GM12878 (cell line): Measurements from ENCODE around the gene SMARCC2. TPM values are rescaled to one million over a fixed set of nuclear protein-coding genes. Genes with fewer than 3 reads are reported as not detected.

Experiments used
- CHD1 ChIP-seq: IDR thresholded peaks from 2 replicates; pipeline ENCODE4 v1.6.1; 2012; ENCODE audit warnings: low read depth, low read length, improper control_type of control experiment
- E2F8 ChIP-seq: fragments of 450-650 bp; IDR thresholded peaks from 2 replicates; pipeline ENCODE4 v1.6.1; 2018; ENCODE audit warnings: mild to moderate bottlenecking, low read depth, moderate library complexity; ENCODE audit not compliant: partially characterized antibody
- KAT2A ChIP-seq: conservative IDR thresholded peaks from 2 replicates; pipeline ENCODE4 v1.6.1; 2011; ENCODE audit warnings: low read depth, low read length; ENCODE audit not compliant: control insufficient read depth
- MAX ChIP-seq: IDR thresholded peaks from 2 replicates; pipeline ENCODE4 v1.6.1; 2012; ENCODE audit warnings: low read depth, low read length, improper control_type of control experiment
- MXI1 ChIP-seq: fragments of 150-350 bp; IDR thresholded peaks from 2 replicates; pipeline ENCODE4 v1.6.1; 2011; ENCODE audit warnings: low read depth, mild to moderate bottlenecking, inconsistent platforms, low read length, improper control_type of control experiment
- NFYA ChIP-seq: IDR thresholded peaks from 2 replicates; pipeline ENCODE4 v1.6.1; 2011; ENCODE audit warnings: low read depth, mild to moderate bottlenecking, low read length, improper control_type of control experiment, borderline replicate concordance
- PAX8 ChIP-seq: fragments of 450-650 bp; IDR thresholded peaks from 2 replicates; pipeline ENCODE4 v1.6.1; 2017; ENCODE audit warnings: mild to moderate bottlenecking, moderate library complexity
- RAD21 ChIP-seq: IDR thresholded peaks from 2 replicates; pipeline ENCODE4 v1.6.1; 2011; ENCODE audit warnings: mild to moderate bottlenecking, low read depth, low read length, moderate library complexity; ENCODE audit not compliant: insufficient read depth
- REST ChIP-seq: IDR thresholded peaks from 2 replicates; pipeline ENCODE4 v1.6.1; 2012; ENCODE audit warnings: mild to moderate bottlenecking, low read depth, low read length
- RFX5 ChIP-seq: IDR thresholded peaks from 2 replicates; pipeline ENCODE4 v1.6.1; 2011; ENCODE audit warnings: low read depth, low read length, improper control_type of control experiment
- YY1 ChIP-seq: IDR thresholded peaks from 2 replicates; pipeline ENCODE4 v1.6.1; 2011; ENCODE audit warnings: low read depth, mild to moderate bottlenecking, low read length
- ZNF687 ChIP-seq: fragments of 450-650 bp; IDR thresholded peaks from 2 replicates; pipeline ENCODE4 v1.6.1; 2017; ENCODE audit warnings: mild to moderate bottlenecking, moderate library complexity
- polyA plus RNA-seq, 11 experiments: library from polyadenylated mRNA; depleted of rRNA in 4 of 11; unstranded in 6 of 11; stranded (reverse) in 5 of 11; fragments of >200 nt; fragmentation: Nextera tagmentation in 4 of 11; fragmentation: Illumina TruSeq in 1 of 11; extraction: Ambion mirVana in 4 of 11; extraction: Trizol in 1 of 11; gene quantifications; 1 replicate in 1 of 11; 2 replicates in 10 of 11; pipeline versions ENCODE4 v1.2.1 to v1.2.3, GENCODE V29; 2011 to 2016; ENCODE audit warnings: inconsistent platforms in 2 of 11, missing spikeins in 2 of 11, low read depth in 1 of 11
- total RNA-seq, 4 experiments: library from RNA; depleted of rRNA in 3 of 4; stranded (reverse); fragments of >200 nt in 3 of 4; fragmentation: Illumina TruSeq in 1 of 4; extraction: Trizol in 1 of 4; gene quantifications; 2 replicates each; pipeline versions ENCODE4 v1.2.1 to v1.2.3, GENCODE V29; 2013 to 2021
- TF ChIP-seq, protein P1 (sequence below): IDR thresholded peaks from 2 replicates; pipeline ENCODE4 v1.6.1; 2011; ENCODE audit warnings: borderline replicate concordance, low read depth, mild to moderate bottlenecking, moderate library complexity, low read length; ENCODE audit not compliant: insufficient read depth, poor library complexity, severe bottlenecking
- TF ChIP-seq, protein P2 (sequence below): fragments of 450-650 bp; IDR thresholded peaks from 2 replicates; pipeline ENCODE4 v1.6.1; 2017; ENCODE audit warnings: mild to moderate bottlenecking, low read depth, inconsistent platforms; ENCODE audit not compliant: poor library complexity, severe bottlenecking

Gene SMARCC2
- total and polyA plus RNA-seq, 10 of the 15 experiments (the other 5 are each of a cell fraction or from before 2014, with no cell fraction given) = 13.6 to 71.2 (median 42.3) TPM

- TF ChIP-seq REST = no peak
- TF ChIP-seq ZNF687 = no peak
- peak; percentile 86 for TF ChIP-seq MXI1
- no peak; the same call in 1 of the 2 replicates for TF ChIP-seq NFYA
- TF ChIP-seq RFX5 = peak; percentile 86
- TF ChIP-seq CHD1 = no peak; the same call in 1 of the 2 replicates
- no peak; the same call in 1 of the 2 replicates for TF ChIP-seq MAX
- TF ChIP-seq RAD21 = peak; percentile 49; the same call in 1 of the 2 replicates
- no peak for TF ChIP-seq PAX8
- TF ChIP-seq, protein P1, sequence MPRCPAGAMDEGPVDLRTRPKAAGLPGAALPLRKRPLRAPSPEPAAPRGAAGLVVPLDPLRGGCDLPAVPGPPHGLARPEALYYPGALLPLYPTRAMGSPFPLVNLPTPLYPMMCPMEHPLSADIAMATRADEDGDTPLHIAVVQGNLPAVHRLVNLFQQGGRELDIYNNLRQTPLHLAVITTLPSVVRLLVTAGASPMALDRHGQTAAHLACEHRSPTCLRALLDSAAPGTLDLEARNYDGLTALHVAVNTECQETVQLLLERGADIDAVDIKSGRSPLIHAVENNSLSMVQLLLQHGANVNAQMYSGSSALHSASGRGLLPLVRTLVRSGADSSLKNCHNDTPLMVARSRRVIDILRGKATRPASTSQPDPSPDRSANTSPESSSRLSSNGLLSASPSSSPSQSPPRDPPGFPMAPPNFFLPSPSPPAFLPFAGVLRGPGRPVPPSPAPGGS = no peak
- TF ChIP-seq E2F8 = peak; percentile 92
- TF ChIP-seq KAT2A = no peak
- TF ChIP-seq YY1 = peak; percentile 80
- TF ChIP-seq, protein P2, sequence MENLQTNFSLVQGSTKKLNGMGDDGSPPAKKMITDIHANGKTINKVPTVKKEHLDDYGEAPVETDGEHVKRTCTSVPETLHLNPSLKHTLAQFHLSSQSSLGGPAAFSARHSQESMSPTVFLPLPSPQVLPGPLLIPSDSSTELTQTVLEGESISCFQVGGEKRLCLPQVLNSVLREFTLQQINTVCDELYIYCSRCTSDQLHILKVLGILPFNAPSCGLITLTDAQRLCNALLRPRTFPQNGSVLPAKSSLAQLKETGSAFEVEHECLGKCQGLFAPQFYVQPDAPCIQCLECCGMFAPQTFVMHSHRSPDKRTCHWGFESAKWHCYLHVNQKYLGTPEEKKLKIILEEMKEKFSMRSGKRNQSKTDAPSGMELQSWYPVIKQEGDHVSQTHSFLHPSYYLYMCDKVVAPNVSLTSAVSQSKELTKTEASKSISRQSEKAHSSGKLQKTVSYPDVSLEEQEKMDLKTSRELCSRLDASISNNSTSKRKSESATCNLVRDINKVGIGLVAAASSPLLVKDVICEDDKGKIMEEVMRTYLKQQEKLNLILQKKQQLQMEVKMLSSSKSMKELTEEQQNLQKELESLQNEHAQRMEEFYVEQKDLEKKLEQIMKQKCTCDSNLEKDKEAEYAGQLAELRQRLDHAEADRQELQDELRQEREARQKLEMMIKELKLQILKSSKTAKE = no peak
Measured at GRCh38 chr12:56224102-56224701, 34.9 kb upstream of the SMARCC2 start, which contains the start of gene NABP2 (continued).
